Adrenal gland (tissue), 12 donors: ENCODE results near the gene NOX3. TPM values are rescaled to one million over a fixed set of nuclear protein-coding genes. Genes with fewer than 3 reads are reported as not detected.

ENCODE experiments used
- DNase-seq, 7 donors: peaks; one replicate each; pipeline ENCODE4 v3.0.0-alpha.2; 2019 to 2020
- H3K27ac ChIP-seq, 5 donors: fragments of 200-600 bp; sonication (generic) in 4 of 5; 1 replicate in 3 of 5; 2 replicates in 2 of 5; pipeline versions ENCODE4 v1.5.1 to v1.8.0; 2016 to 2020; ENCODE audit warnings: mild to moderate bottlenecking in 1 of 5
- H3K27me3 ChIP-seq: fragments of 200-600 bp; 2 replicates; pipeline ENCODE4 v1.8.0; 2021
- H3K36me3 ChIP-seq, 2 donors: fragments of 200-600 bp; replicated peaks in 1 of 2; 1 replicate in 1 of 2; 2 replicates in 1 of 2; pipeline versions ENCODE4 v1.5.1 to v1.8.0; 2018 to 2022
- H3K4me1 ChIP-seq, 2 donors: fragments of 200-600 bp; replicated peaks in 1 of 2; 1 replicate in 1 of 2; 2 replicates in 1 of 2; pipeline versions ENCODE4 v1.5.1 to v1.8.0; 2018 to 2021
- H3K4me3 ChIP-seq, 4 donors: fragments of 200-600 bp; sonication (generic) in 3 of 4; one replicate each; pipeline ENCODE4 v1.5.1; 2016 to 2018
- H3K9me3 ChIP-seq, 3 donors: fragments of 200-600 bp; sonication (generic) in 1 of 3; replicated peaks in 1 of 3; 1 replicate in 2 of 3; 2 replicates in 1 of 3; pipeline versions ENCODE4 v1.5.1 to v1.8.0; 2016 to 2021
- POLR2A ChIP-seq, 2 donors: fragments of 450-650 bp; IDR thresholded peaks; one replicate each; pipeline ENCODE4 v1.6.1; 2017; ENCODE audit warnings: antibody characterized with exemption in 2 of 2, mild to moderate bottlenecking in 2 of 2, moderate library complexity in 1 of 2
- WGBS, 4 donors: extraction: QIAGEN DNeasy Blood & Tissue Kit in 2 of 4; methylation state at CpG; one replicate each; pipeline versions ENCODE4 v1.1.5 to v1.1.7; 2013 to 2017; 5-methylcytosine and 5-hydroxymethylcytosine counted together
- intact Hi-C, 2 donors: fragments of 100-400 bp; cut with DNase I; formaldehyde crosslinking; loops; one replicate each; pipeline versions ENCODE4 v1.14.1 to v1.15.0; 2022 to 2023
- polyA plus RNA-seq, 3 donors: library from polyadenylated mRNA; stranded (reverse); fragments of 200-250 nt in 2 of 3; fragments of 350-450 nt in 1 of 3; fragmentation: Illumina TruSeq in 1 of 3; extraction: RNeasy Lipid Tissue Mini Kit (QIAGEN cat#74804) in 1 of 3; gene quantifications; one replicate each; pipeline ENCODE4 v1.2.3, GENCODE V29; 2013 to 2014
- total RNA-seq, 9 donors: library from RNA; depleted of rRNA in 4 of 9; stranded (reverse); fragments of >200 nt in 4 of 9; fragments of 120-200 nt in 1 of 9; fragmentation: NEBNext Ultra II Directional in 1 of 9; extraction: Animal tissue kit (Norgen Biotek cat#: 25700) in 1 of 9; gene quantifications; one replicate each; pipeline versions ENCODE4 v1.1.0 to v1.2.4, GENCODE V29; 2013 to 2023
- TF ChIP-seq, protein P1 (sequence below), 6 experiments: fragments of 450-650 bp in 4 of 6; fragments of 200-600 bp in 2 of 6; sonication (generic) in 1 of 6; IDR thresholded peaks; 1 replicate in 5 of 6; 2 replicates in 1 of 6; pipeline versions ENCODE4 v1.5.1 to v1.8.0; 2016 to 2021; ENCODE audit warnings: antibody characterized with exemption in 6 of 6, mild to moderate bottlenecking in 2 of 6, moderate library complexity in 1 of 6
- donor health status: healthy with polysubstance abuse.
- donor health status: Bipolar disorder and iron deficiency.
- donor health status: DM: yes; HTN: yes; CAD: no.
- donor health status: DM: no; HTN: no; CAD: no.
- donor health status: DM: no; HTN: no; CAD: no.
- donor health status: DM: yes; HTN: yes; CAD: no.

Gene NOX3
- total and polyA plus RNA-seq, 12 donors, result 0.11 to 0.24 TPM; not detected in 10

DNA sequence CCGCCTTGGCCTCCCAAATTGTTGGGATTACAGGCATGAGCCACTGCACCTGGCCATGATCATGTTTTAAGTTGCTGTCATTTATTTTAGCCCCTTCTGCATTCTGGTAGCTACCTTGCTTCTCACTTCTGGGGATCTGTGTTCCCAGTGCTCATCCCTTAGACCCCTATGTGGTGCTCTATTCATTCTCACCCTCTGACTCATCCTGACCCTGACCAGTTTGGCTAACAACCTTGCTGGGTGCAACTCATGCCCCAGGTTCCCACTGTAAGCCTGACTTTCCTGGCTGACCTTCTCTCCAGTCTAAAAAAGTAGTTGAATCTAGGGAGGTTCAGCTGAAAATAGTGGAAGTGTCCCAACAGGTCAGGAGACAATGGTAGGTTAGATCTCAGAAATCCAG is 47.4 kb downstream of the NOX3 start:
- Histone ChIP-seq H3K27me3 (no peaks in the 10 kb centered on the region), H3K27ac (no peak overlapping the region), H3K4me1 (no peaks in the 10 kb centered on the region), H3K36me3 (no peaks in the 10 kb centered on the region), H3K4me3 (no peak overlapping the region), H3K9me3 (no peaks in the 10 kb centered on the region)
- DNase-seq, result no peak
- 94 to 100% (median 100%) methylated on average over 1 of the region's 1 CpG for WGBS, 4 donors
- no peak for TF ChIP-seq POLR2A (IDR thresholded peaks at IDR 0.05)
- TF ChIP-seq, protein P1, sequence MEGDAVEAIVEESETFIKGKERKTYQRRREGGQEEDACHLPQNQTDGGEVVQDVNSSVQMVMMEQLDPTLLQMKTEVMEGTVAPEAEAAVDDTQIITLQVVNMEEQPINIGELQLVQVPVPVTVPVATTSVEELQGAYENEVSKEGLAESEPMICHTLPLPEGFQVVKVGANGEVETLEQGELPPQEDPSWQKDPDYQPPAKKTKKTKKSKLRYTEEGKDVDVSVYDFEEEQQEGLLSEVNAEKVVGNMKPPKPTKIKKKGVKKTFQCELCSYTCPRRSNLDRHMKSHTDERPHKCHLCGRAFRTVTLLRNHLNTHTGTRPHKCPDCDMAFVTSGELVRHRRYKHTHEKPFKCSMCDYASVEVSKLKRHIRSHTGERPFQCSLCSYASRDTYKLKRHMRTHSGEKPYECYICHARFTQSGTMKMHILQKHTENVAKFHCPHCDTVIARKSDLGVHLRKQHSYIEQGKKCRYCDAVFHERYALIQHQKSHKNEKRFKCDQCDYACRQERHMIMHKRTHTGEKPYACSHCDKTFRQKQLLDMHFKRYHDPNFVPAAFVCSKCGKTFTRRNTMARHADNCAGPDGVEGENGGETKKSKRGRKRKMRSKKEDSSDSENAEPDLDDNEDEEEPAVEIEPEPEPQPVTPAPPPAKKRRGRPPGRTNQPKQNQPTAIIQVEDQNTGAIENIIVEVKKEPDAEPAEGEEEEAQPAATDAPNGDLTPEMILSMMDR (IDR thresholded peaks at IDR 0.05), result no peak
- intact Hi-C loops, result no loop called here

DNA sequence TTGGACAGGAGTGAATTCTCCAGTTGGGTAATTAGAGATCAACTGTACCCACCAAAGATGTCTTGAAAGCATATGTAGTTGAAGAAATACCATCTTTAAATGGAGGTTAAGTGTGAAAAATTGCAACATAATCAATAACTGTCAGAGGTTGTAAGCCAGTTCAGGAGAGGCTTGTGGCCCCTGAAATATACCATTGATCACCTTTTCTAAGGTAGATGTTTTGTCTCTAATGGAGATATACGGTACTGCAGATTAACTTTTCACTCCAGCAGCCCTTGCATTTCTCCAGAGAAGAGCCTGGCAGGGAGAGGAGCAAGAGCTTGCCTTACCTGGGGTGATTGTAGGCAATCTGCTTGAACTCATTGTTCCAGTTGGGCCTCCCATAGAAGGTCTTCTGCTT is 48.8 kb downstream of the NOX3 start:
- Histone ChIP-seq H3K9me3 (no peaks in the 10 kb centered on the region), H3K4me1 (no peaks in the 10 kb centered on the region), H3K4me3 (no peak overlapping the region), H3K27ac (no peak overlapping the region), H3K27me3 (no peaks in the 10 kb centered on the region), H3K36me3 (no peaks in the 10 kb centered on the region)
- DNase-seq, result no peak
- no peak for TF ChIP-seq POLR2A (IDR thresholded peaks at IDR 0.05)
- TF ChIP-seq, protein P1 (IDR thresholded peaks at IDR 0.05), result no peak
- intact Hi-C loops, result no loop called here
- WGBS, 4 donors, result 90 to 94% (median 93%) methylated on average over 1 of the region's 1 CpG

DNA sequence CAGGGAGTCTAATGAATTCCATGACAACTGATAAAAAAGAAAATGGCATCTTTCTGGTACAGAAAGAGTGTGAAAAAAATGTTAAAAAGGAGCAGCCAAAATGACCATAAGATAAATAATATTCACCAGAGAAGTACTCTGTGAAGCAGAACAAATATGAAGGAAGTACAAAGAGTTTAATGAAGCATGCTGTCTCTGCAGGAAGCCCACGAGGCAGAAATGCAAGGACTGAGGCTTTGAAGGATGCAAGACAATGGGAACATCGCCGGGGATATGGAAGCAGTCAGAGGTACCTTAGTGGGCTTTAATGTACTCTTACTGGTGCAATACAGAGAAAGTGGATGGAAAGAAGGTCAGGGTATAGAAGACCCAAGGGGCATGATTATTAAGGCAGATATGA is 50.7 kb downstream of the NOX3 start:
- Histone ChIP-seq H3K4me1 (no peaks in the 10 kb centered on the region), H3K27me3 (no peaks in the 10 kb centered on the region), H3K9me3 (no peaks in the 10 kb centered on the region), H3K27ac (no peak overlapping the region), H3K36me3 (no peaks in the 10 kb centered on the region), H3K4me3 (no peak overlapping the region)
- no peak for DNase-seq
- WGBS, 4 donors, result 80 to 90% (median 87%) methylated on average over 3 of the region's 3 CpGs
- intact Hi-C loops, result no loop called here
- TF ChIP-seq, protein P1 (IDR thresholded peaks at IDR 0.05), result no peak
- no peak for TF ChIP-seq POLR2A (IDR thresholded peaks at IDR 0.05)

DNA sequence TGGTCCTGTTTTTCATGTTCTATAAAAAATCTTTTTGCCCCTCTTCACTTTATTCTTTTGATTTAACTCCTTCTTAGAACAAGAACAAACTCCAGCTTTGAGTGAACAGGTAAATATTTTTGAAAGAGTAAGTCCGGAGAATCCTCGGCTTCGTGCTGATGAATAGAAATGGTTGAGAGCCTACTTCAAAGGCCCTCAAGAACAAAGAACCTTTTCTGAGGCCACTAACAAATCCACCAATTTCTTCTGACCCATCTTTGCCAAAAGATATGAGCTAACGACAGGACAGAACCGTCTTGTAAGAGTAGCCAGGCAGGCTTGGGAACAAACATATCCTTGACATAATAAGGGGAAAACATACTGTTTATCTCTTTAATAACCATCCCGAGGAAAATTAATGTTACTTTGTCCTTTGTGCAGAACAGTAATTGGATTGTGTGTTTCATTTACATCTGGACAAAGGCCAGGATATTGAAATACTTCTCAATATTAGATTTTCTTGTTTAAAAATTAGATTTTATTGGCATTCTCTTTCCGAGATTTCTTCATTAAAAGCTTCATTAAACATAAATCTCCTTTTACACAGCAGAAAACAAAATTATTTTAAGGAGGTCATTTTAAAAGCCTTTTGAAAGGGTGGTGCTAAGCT is 52.9 kb downstream of the NOX3 start:
- H3K27me3 ChIP-seq, result no peaks in the 10 kb centered on the region
- TF ChIP-seq POLR2A (IDR thresholded peaks at IDR 0.05), result no peak
- TF ChIP-seq, protein P1 (IDR thresholded peaks at IDR 0.05), result no peak
- DNase-seq, result no peak
- H3K9me3 ChIP-seq, result no peaks in the 10 kb centered on the region
- no peak overlapping the region for H3K4me3 ChIP-seq
- intact Hi-C loops, result no loop called here
- no peaks in the 10 kb centered on the region for H3K4me1 ChIP-seq
- no peak overlapping the region for H3K27ac ChIP-seq
- WGBS, 4 donors, result 51 to 58% (median 53%) methylated on average over 7 of the region's 7 CpGs
- no peaks in the 10 kb centered on the region for H3K36me3 ChIP-seq
